HUES64 (cell line): ENCODE results near the gene SH3RF1.
"Not testable (repeated sequence)": the region's sequence is repeated elsewhere in the genome, so short reads cannot be mapped to it uniquely, and the experiment has no call there.

Experiments used
- H3K27ac ChIP-seq: 2 replicates; pipeline ENCODE4 v1.7.0; 2013; ENCODE audit warnings: low read depth, low read length, inconsistent platforms
- H3K27me3 ChIP-seq: 2 replicates; pipeline ENCODE4 v1.6.1; 2013; ENCODE audit warnings: mild to moderate bottlenecking, low read length; ENCODE audit not compliant: insufficient read depth
- H3K36me3 ChIP-seq: 2 replicates; pipeline ENCODE4 v1.6.1; 2013; ENCODE audit warnings: mild to moderate bottlenecking, low read length; ENCODE audit not compliant: insufficient read depth
- H3K4me1 ChIP-seq: 2 replicates; pipeline ENCODE4 v1.6.1; 2013; ENCODE audit warnings: mild to moderate bottlenecking, low read length, moderate library complexity; ENCODE audit not compliant: insufficient read depth
- H3K4me3 ChIP-seq: 2 replicates; pipeline ENCODE4 v1.5.1; 2013; ENCODE audit warnings: mild to moderate bottlenecking, low read length, moderate library complexity
- H3K9ac ChIP-seq: 2 replicates; pipeline ENCODE4 v1.6.1; 2013; ENCODE audit warnings: mild to moderate bottlenecking, low read depth, low read length
- H3K9me3 ChIP-seq: 2 replicates; pipeline ENCODE4 v1.6.1; 2013; ENCODE audit warnings: low read depth, low read length; ENCODE audit not compliant: insufficient read depth
- WGBS: fragments of 150-250, 120-280 bp; methylation state at CpG from one replicate; pipeline ENCODE4 v1.1.7; 2013; ENCODE audit warnings: missing lambda C conversion rate; 5-methylcytosine and 5-hydroxymethylcytosine counted together

Gene SH3RF1

DNA sequence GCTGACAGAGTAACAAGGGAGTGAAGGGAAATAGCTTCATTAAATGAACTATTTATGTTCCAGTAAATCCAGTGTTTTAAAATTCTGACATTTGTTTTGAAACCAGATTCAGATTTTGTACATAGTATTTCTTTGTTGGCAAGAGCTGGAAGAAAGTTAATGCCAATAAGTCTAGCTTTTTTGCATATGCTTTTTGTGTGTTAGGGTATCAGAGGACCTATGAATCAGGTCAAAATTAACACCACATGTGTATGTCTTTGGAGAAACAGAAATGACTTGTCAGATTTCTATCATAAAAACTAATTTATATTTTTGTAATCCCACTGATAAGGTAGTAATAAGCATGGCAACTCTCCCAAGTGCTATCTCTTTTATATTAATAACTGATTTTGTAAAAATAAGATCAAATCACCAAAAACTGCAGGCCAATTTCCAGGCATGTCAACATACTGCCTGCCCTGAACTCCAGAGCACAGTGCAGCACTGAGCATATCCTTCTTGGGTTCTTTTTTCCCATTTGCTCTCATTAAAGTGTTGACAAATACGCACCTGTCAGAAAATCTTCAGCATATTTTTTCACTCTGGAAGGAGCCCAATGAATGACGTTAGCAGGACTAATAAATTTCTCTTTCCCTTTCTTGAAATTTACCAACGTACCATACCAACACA is 65.5 kb downstream of the SH3RF1 start:
- H3K4me3 ChIP-seq, result no peak overlapping the region
- no peaks in the 10 kb centered on the region for H3K36me3 ChIP-seq
- H3K9me3 ChIP-seq, result no peaks in the 10 kb centered on the region
- no peak overlapping the region for H3K9ac ChIP-seq
- 94% methylated on average over 3 of the region's 3 CpGs for WGBS
- H3K27me3 ChIP-seq, result no peaks in the 10 kb centered on the region
- H3K4me1 ChIP-seq, result peaks cover 39% of the 10 kb centered on the region
- no peak overlapping the region for H3K27ac ChIP-seq

DNA sequence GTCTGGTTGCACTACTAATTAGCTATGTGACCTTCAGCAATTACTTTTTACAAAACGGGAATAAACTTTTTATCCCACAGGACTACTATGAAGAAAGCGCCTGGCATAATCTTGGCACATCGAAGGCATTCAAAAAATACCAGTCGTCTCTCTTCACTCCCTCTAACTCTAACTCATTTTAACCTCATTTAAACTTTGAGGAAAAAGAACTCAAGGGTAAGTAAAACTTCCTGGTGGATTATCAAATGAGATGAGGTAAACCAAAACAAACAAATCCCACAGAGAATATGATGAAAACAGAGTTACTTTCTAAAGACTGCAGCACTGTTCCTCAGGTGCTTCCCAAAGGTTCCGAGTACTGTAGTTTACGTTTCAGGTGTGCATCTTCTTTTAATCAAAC is 66.9 kb downstream of the SH3RF1 start:
- Histone ChIP-seq H3K27me3 (no peaks in the 10 kb centered on the region), H3K27ac (no peak overlapping the region), H3K4me3 (no peak overlapping the region), H3K4me1 (peaks cover 39% of the 10 kb centered on the region), H3K9me3 (no peaks in the 10 kb centered on the region), H3K36me3 (no peaks in the 10 kb centered on the region), H3K9ac (no peak overlapping the region)
- WGBS, result 96% methylated on average over 6 of the region's 6 CpGs

DNA sequence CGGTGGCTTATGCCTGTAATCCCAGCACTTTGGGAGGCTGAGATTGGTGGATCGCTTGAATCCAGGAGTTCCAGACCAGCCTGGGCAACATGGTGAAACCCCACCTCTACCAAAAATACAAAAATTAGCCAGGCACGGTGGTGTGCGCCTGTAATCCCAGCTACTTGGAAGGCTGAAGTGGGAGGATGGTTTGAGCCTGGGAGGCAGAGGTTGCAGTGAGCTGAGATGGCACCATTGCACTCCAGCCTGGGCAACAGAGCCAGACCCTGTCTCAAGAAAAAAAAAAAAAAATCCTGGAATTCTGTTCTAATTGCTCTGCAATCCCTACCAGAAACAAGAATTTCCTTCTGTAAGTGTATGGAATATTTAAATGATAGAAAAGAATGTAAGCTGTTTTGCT is 67.5 kb downstream of the SH3RF1 start:
- not testable (repeated sequence) for H3K4me3 ChIP-seq, H3K9me3 ChIP-seq, H3K27me3 ChIP-seq, H3K36me3 ChIP-seq, H3K9ac ChIP-seq, H3K27ac ChIP-seq
- WGBS, result 93% methylated on average over 4 of the region's 4 CpGs
- H3K4me1 ChIP-seq, result peaks cover 33% of the 10 kb centered on the region

DNA sequence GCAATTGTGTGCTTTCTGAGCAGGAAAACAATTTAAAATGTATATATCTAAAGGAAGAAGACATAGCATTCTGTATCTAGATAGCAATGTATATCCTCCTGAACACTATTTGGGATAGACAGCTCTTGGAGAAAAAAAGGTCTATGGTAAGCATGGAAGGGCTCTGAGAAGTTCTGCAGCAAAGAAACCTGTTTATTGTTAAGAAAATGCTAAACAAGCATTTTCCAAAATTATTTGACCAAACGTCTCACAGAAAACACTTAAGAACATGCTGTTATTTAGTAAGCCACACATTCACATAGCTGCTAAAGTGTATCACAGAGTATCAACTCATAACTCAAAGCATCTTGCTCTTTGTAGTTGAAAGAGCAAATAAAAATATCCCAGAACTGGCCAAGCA is 67.9 kb downstream of the SH3RF1 start:
- H3K9ac ChIP-seq, result no peak overlapping the region
- 80% methylated on average over 1 of the region's 1 CpG for WGBS
- H3K4me1 ChIP-seq, result peaks cover 29% of the 10 kb centered on the region
- H3K4me3 ChIP-seq, result no peak overlapping the region
- H3K27me3 ChIP-seq, result no peaks in the 10 kb centered on the region
- H3K9me3 ChIP-seq, result no peaks in the 10 kb centered on the region
- H3K36me3 ChIP-seq, result no peaks in the 10 kb centered on the region
- no peak overlapping the region for H3K27ac ChIP-seq

DNA sequence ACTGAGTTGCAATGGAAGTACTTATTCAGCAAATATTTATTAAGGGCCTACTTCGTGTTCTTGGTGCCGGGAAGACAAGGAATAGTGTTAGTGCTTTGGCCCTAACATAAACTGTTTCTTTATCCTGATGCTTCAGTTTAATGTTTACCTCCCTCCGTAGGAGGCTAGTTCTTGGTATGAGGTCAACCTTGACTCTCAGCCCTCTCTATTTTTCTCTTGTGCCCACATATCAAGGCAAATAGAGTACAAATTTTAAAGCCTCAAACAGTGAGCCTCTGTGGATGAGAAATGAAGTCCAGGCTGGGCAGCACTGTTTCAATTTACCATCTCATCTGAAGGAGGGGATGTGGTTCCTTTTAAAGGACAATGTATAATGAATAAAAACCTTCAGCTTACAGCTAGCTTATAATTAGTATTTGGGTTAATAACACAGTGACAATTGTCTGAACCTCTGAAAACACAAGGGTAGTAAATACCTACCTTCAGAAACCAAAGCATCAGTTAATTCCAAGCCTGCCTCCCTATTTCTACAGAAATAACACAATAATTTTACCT is 68.5 kb downstream of the SH3RF1 start:
- no peaks in the 10 kb centered on the region for H3K9me3 ChIP-seq
- peaks cover 23% of the 10 kb centered on the region; the same call in 1 of the 2 replicates for H3K4me1 ChIP-seq
- H3K27ac ChIP-seq, result no peak overlapping the region
- WGBS, result 83% methylated on average over 3 of the region's 3 CpGs
- no peaks in the 10 kb centered on the region for H3K36me3 ChIP-seq
- H3K4me3 ChIP-seq, result no peak overlapping the region
- no peak overlapping the region for H3K9ac ChIP-seq
- H3K27me3 ChIP-seq, result no peaks in the 10 kb centered on the region

DNA sequence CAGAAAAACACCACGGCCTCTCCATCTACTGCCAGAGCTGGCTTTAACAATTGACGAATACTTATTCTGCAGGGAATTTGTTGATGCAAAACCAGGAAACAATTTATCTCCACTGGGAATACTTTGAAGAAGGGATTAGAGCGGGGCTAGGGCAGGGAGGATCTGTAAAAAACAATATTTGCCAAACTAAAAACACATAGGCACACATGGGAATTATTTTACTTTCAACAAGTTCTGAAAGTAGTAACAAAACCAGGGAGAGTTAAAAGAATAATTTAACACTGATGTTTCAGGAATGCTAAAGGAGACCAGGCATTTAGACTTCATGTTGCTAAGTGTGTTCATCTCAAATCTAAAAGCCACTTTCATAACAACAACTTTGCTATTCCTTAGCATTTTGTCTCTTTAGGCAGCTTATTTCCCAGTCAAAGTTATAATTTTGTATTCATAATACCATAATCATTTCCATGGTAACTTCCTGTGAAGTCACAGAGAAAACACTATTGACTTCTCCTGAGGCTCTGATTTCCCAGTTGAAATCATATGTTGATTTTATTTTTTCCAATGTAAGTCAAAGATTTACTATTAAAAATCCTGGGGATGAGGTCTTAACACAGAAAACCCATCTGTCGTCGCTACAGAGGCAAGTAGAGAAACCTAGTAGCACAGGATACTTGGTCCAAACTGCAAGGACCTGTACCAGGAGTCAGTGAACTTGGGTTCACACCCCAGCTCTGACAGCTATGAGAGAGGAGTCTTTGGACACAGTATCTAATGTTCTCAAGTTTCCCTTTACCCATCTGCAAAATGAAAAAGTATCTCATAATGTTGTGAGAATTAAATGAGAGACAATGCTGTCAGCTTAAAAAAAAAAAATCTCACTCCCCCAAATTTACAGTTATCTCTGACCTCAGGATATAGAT is 69.3 kb downstream of the SH3RF1 start:
- H3K9me3 ChIP-seq, result no peaks in the 10 kb centered on the region
- peaks cover 22% of the 10 kb centered on the region; the same call in 1 of the 2 replicates for H3K4me1 ChIP-seq
- no peak overlapping the region for H3K27ac ChIP-seq
- WGBS, result 96% methylated on average over 4 of the region's 5 CpGs
- no peaks in the 10 kb centered on the region for H3K36me3 ChIP-seq
- no peak overlapping the region for H3K9ac ChIP-seq
- H3K27me3 ChIP-seq, result no peaks in the 10 kb centered on the region
- no peak overlapping the region for H3K4me3 ChIP-seq

DNA sequence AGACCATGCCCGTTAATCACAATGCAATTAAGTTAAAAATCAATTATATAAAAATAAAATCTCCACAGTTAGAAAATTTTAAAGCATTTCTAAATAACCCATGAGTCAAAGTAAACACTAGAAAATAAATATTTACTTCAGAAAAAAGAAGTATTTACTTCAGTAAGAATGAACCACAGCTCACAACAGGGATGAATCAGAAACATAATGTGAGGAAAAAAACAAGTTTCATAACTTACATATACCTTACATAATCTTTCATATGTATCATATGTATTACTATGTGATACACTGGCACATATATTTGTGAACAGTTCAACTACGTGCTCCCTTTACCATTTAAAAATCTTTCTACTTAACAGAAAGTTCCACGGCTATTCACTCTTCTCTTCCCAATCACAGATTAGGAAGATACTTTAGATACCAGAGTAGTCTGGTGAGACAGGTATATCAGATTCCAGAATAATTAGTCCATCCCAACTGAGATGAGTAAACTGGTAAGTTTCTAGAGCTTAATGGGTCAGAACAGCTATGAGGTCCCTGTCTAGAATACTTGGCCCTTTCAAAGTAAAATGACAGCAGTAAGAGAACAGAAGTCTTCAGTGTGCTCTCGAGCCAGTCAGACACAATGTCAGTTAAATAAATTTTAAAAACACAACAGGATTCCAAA is 70.3 kb downstream of the SH3RF1 start:
- 92% methylated on average over 2 of the region's 4 CpGs for WGBS
- Histone ChIP-seq H3K9ac (no peak overlapping the region), H3K36me3 (no peaks in the 10 kb centered on the region), H3K27ac (no peak overlapping the region), H3K4me3 (no peak overlapping the region), H3K27me3 (no peaks in the 10 kb centered on the region), H3K4me1 (peaks cover 22% of the 10 kb centered on the region; the same call in 1 of the 2 replicates), H3K9me3 (no peaks in the 10 kb centered on the region)

DNA sequence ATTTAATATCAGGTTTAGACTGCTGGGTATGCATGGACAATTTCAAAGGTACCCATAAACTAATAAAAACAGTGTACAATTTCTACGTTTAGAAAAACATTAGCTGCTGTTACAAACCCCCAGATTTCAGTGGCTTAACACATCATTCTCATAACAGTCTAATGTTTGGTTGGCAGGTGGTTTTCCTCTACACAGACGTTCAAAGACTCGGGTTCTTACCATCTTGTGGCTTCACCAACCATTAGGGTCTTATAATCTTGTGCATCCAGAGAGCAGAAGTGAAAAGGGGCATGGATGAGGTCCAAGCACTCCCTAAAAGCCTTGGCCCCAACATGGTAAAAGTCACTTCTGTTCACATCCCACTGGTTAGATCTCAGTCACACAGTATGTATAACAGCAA is 71.6 kb downstream of the SH3RF1 start:
- Histone ChIP-seq H3K9ac (no peak overlapping the region), H3K27ac (no peak overlapping the region), H3K36me3 (no peaks in the 10 kb centered on the region), H3K4me1 (peaks cover 22% of the 10 kb centered on the region; the same call in 1 of the 2 replicates), H3K27me3 (no peaks in the 10 kb centered on the region), H3K4me3 (no peak overlapping the region), H3K9me3 (no peaks in the 10 kb centered on the region)
- 86% methylated on average over 3 of the region's 3 CpGs for WGBS

DNA sequence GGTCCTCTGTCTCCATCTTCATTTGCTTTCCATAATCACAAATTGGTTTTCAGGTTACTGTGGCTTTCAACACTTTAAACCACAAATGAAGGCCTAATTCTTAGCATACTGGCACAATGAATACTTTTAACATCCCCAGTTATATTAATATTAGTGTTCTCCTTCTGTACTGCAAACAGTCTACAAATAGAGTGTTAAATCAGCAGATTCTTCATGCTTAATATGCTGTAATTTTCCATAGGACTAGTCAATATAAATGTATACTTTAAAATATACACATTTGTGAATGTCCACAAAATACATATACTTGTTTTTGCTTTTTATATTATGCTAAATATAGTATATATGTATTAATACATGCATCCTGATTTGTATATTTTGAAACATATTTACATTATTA is 72.6 kb downstream of the SH3RF1 start:
- H3K4me1 ChIP-seq, result peaks cover 20% of the 10 kb centered on the region; the same call in 1 of the 2 replicates
- no peak overlapping the region for H3K27ac ChIP-seq
- no peaks in the 10 kb centered on the region for H3K36me3 ChIP-seq
- H3K9ac ChIP-seq, result no peak overlapping the region
- no peaks in the 10 kb centered on the region for H3K9me3 ChIP-seq
- no peaks in the 10 kb centered on the region for H3K27me3 ChIP-seq
- H3K4me3 ChIP-seq, result no peak overlapping the region

DNA sequence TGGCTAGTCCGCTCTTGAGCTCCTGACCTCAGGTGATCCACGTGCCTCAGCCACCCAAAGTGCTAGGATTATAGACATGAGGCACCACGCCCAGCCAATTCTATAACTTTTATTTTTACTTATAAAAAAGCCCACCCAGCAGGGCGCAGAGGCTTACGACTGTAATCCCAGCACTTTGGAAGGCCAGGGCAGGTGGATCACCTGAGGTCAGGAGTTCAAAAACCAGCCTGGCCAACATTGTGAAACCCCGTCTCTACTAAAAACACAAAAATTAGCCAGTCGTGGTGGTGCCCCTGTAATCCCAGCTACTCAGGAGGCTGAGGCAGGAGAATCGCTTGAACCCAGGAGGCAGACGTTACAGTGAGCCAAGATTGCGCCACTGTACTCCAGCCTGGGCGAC is 73.5 kb downstream of the SH3RF1 start:
- WGBS, result 95% methylated on average over 10 of the region's 11 CpGs
- not testable (repeated sequence) for H3K27ac ChIP-seq, H3K36me3 ChIP-seq

DNA sequence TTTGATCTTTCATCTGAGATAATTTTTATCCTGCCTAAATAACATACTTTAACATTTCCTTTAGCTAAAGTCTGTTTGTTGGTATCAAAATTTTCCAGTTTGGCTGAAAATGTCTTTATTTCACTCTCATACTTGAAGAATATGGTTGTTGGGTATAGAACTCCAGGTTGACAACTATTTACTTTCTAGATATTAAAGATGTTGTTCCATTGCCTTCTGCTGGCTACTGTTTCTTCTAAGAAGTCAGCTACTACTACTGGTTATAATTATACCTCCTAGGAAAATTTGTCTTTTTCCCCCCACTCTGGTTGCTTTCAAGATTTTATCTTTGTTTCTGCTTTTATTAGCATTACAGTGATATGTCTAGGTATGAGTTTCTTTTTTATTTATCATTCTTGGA is 75.7 kb downstream of the SH3RF1 start:
- Histone ChIP-seq H3K36me3 (no peaks in the 10 kb centered on the region), H3K9ac (no peak overlapping the region), H3K27ac (no peak overlapping the region), H3K4me1 (no peaks in the 10 kb centered on the region; the same call in 1 of the 2 replicates), H3K27me3 (no peaks in the 10 kb centered on the region), H3K4me3 (no peak overlapping the region), H3K9me3 (no peaks in the 10 kb centered on the region)

More for the DNA sequence above, 73.5 kb downstream of the SH3RF1 start:
- H3K4me1 ChIP-seq, result peaks cover 18% of the 10 kb centered on the region; the same call in 1 of the 2 replicates
- not testable (repeated sequence) for H3K4me3 ChIP-seq, H3K9me3 ChIP-seq, H3K9ac ChIP-seq, H3K27me3 ChIP-seq
